Duodenal mucosa (tissue), 2 donors: Measurements from ENCODE around the gene SZRD1.

ENCODE experiments used
- H3K27ac ChIP-seq: one replicate; pipeline ENCODE4 v1.7.0; 2013; ENCODE audit warnings: low read depth, low read length
- H3K27me3 ChIP-seq, 2 donors: one replicate each; pipeline ENCODE4 v1.7.0; 2013; ENCODE audit warnings: low read length in 2 of 2, control low read depth in 1 of 2; ENCODE audit not compliant: insufficient read depth in 2 of 2, control insufficient read depth in 1 of 2
- H3K36me3 ChIP-seq, 2 donors: one replicate each; pipeline ENCODE4 v1.7.0; 2013; ENCODE audit warnings: low read length in 2 of 2, control low read depth in 1 of 2; ENCODE audit not compliant: insufficient read depth in 2 of 2, control insufficient read depth in 1 of 2
- H3K4me1 ChIP-seq, 2 donors: one replicate each; pipeline ENCODE4 v1.7.0; 2013; ENCODE audit warnings: low read length in 2 of 2, control low read depth in 1 of 2; ENCODE audit not compliant: insufficient read depth in 2 of 2, control insufficient read depth in 1 of 2
- H3K4me3 ChIP-seq, 2 donors: one replicate each; pipeline ENCODE4 v1.7.0; 2013; ENCODE audit warnings: low read length in 2 of 2, low read depth in 1 of 2
- H3K9ac ChIP-seq, 2 donors: one replicate each; pipeline ENCODE4 v1.7.0; 2013; ENCODE audit warnings: low read length in 2 of 2, low read depth in 1 of 2
- H3K9me3 ChIP-seq, 2 donors: one replicate each; pipeline ENCODE4 v1.7.0; 2013; ENCODE audit warnings: low read length in 2 of 2, control low read depth in 1 of 2; ENCODE audit not compliant: control insufficient read depth in 1 of 2

The SZRD1 gene

GRCh38 chr1:16418823-16419425 lies 51.9 kb downstream of the SZRD1 start:
- Histone ChIP-seq H3K9me3 (no peaks in the 10 kb centered on the region), H3K36me3 (no peaks in the 10 kb centered on the region), H3K9ac (no peak overlapping the region), H3K4me1 (peaks cover 0 to 8% of the 10 kb centered on the region in 2 donors), H3K27me3 (no peaks in the 10 kb centered on the region), H3K27ac (no peak overlapping the region), H3K4me3 (no peak overlapping the region)

GRCh38 chr1:16420424-16421118 lies 53.5 kb downstream of the SZRD1 start:
- H3K4me3 ChIP-seq, result no peak overlapping the region
- no peaks in the 10 kb centered on the region for H3K9me3 ChIP-seq
- H3K36me3 ChIP-seq, result no peaks in the 10 kb centered on the region
- H3K9ac ChIP-seq, result no peak overlapping the region
- no peaks in the 10 kb centered on the region for H3K27me3 ChIP-seq
- peaks cover 0 to 8% of the 10 kb centered on the region in 2 donors for H3K4me1 ChIP-seq
- H3K27ac ChIP-seq, result no peak overlapping the region

GRCh38 chr1:16421201-16421600 lies 54.2 kb downstream of the SZRD1 start:
- no peaks in the 10 kb centered on the region for H3K9me3 ChIP-seq
- H3K4me3 ChIP-seq, result no peak overlapping the region
- H3K36me3 ChIP-seq, result no peaks in the 10 kb centered on the region
- no peak overlapping the region for H3K9ac ChIP-seq
- peaks cover 0 to 8% of the 10 kb centered on the region in 2 donors for H3K4me1 ChIP-seq
- H3K27me3 ChIP-seq, result no peaks in the 10 kb centered on the region
- no peak overlapping the region for H3K27ac ChIP-seq

GRCh38 chr1:16422041-16422440 lies 55.0 kb downstream of the SZRD1 start:
- peaks cover 0 to 8% of the 10 kb centered on the region in 2 donors for H3K4me1 ChIP-seq
- no peaks in the 10 kb centered on the region for H3K9me3 ChIP-seq
- no peaks in the 10 kb centered on the region for H3K27me3 ChIP-seq
- H3K9ac ChIP-seq, result no peak overlapping the region
- H3K27ac ChIP-seq, result no peak overlapping the region
- no peak overlapping the region for H3K4me3 ChIP-seq
- H3K36me3 ChIP-seq, result no peaks in the 10 kb centered on the region

GRCh38 chr1:16425125-16426025 lies 58.3 kb downstream of the SZRD1 start:
- Histone ChIP-seq H3K9ac (no peak overlapping the region), H3K27ac (no peak overlapping the region), H3K4me3 (no peak overlapping the region), H3K27me3 (no peaks in the 10 kb centered on the region), H3K4me1 (peaks cover 0 to 7% of the 10 kb centered on the region in 2 donors), H3K36me3 (no peaks in the 10 kb centered on the region), H3K9me3 (no peaks in the 10 kb centered on the region)

- H3K9ac ChIP-seq, result no peak overlapping the region
- H3K27ac ChIP-seq, result no peak overlapping the region
- no peak overlapping the region for H3K4me3 ChIP-seq
- H3K36me3 ChIP-seq, result no peaks in the 10 kb centered on the region
- H3K4me1 ChIP-seq, result no peaks in the 10 kb centered on the region
- H3K9me3 ChIP-seq, result no peaks in the 10 kb centered on the region
- H3K27me3 ChIP-seq, result peaks cover 0 to 4% of the 10 kb centered on the region in 2 donors
These were observed 63.6 kb downstream of the SZRD1 start for GRCh38 chr1:16430606-16431005.

GRCh38 chr1:16433030-16433429 lies 66.0 kb downstream of the SZRD1 start:
- Histone ChIP-seq H3K27ac (no peak overlapping the region), H3K4me3 (no peak overlapping the region), H3K9ac (no peak overlapping the region), H3K9me3 (no peaks in the 10 kb centered on the region), H3K4me1 (no peaks in the 10 kb centered on the region), H3K27me3 (peaks cover 0 to 4% of the 10 kb centered on the region in 2 donors), H3K36me3 (no peaks in the 10 kb centered on the region)

- Histone ChIP-seq H3K4me1 (no peaks in the 10 kb centered on the region), H3K27me3 (peaks cover 0 to 4% of the 10 kb centered on the region in 2 donors), H3K9ac (no peak overlapping the region), H3K4me3 (no peak overlapping the region), H3K9me3 (no peaks in the 10 kb centered on the region), H3K36me3 (no peaks in the 10 kb centered on the region), H3K27ac (no peak overlapping the region)
These were observed 67.0 kb downstream of the SZRD1 start for GRCh38 chr1:16434007-16434406.

- no peak overlapping the region for H3K27ac ChIP-seq
- peaks cover 0 to 4% of the 10 kb centered on the region in 2 donors for H3K27me3 ChIP-seq
- H3K9me3 ChIP-seq, result no peaks in the 10 kb centered on the region
- no peaks in the 10 kb centered on the region for H3K4me1 ChIP-seq
- no peaks in the 10 kb centered on the region for H3K36me3 ChIP-seq
- no peak overlapping the region for H3K4me3 ChIP-seq
- H3K9ac ChIP-seq, result no peak overlapping the region
These were observed 67.5 kb downstream of the SZRD1 start for GRCh38 chr1:16434501-16434900.

GRCh38 chr1:16436946-16437474 lies 70.0 kb downstream of the SZRD1 start, which contains the start of gene SPATA21:
SPATA21 (minus strand) TSS chr1:16437424; CDS start chr1:16431371, 6,053 bp downstream.
- Histone ChIP-seq H3K27ac (no peak within 1 kb of the TSS), H3K9ac (no peak within 1 kb of the TSS), H3K9me3 (no peaks in the 10 kb centered on the region), H3K4me3 (no peak within 1 kb of the TSS), H3K4me1 (peaks cover 0 to 13% of the 10 kb centered on the region in 2 donors), H3K27me3 (no peaks in the 10 kb centered on the region), H3K36me3 (no peaks in the 10 kb centered on the region)
